Measurements from ENCODE around the gene USP2. TPM values are rescaled to one million over a fixed set of nuclear protein-coding genes. Genes with fewer than 3 reads are reported as not detected.

Gene USP2
- total and polyA plus RNA-seq, 8 donors, result 1.4 to 17.4 (median 2.8) TPM

- Histone ChIP-seq H3K9me3 (no peaks in the 10 kb centered on the region), H3K4me1 (peaks cover 20 to 32% (median 25%) of the 10 kb centered on the region in 4 donors), H3K36me3 (no peaks in the 10 kb centered on the region), H3K4me3 (no peak overlapping the region), H3K27ac (no peak overlapping the region), H3K27me3 (peaks cover 0 to 45% (median 18%) of the 10 kb centered on the region in 3 donors)
- intact Hi-C loops (cut with DNase I; ENCODE audit: low total_unique reads), result no loop called here
- WGBS, 5 donors, result 78 to 87% (median 83%) methylated on average over 12 to 14 of the region's 14 CpGs
- peak in 1 of 2 donors; percentile 12 for DNase-seq
- TF ChIP-seq POLR2AphosphoS5 (IDR thresholded peaks at IDR 0.05) (no peak), EP300 (IDR thresholded peaks at IDR 0.05) (no peak), POLR2A (IDR thresholded peaks at IDR 0.05) (no peak), CTCF (IDR thresholded peaks at IDR 0.05) (no peak)
Observed at GRCh38 chr11:119344291-119345010, 37.0 kb downstream of the USP2 start.

GRCh38 chr11:119343726-119344125, 37.8 kb downstream of the USP2 start:
- WGBS, 5 donors, result 76 to 91% (median 84%) methylated on average over 7 of the region's 7 CpGs

GRCh38 chr11:119342362-119343130, 38.9 kb downstream of the USP2 start:
- no peaks in the 10 kb centered on the region for H3K9me3 ChIP-seq
- H3K4me1 ChIP-seq, result peaks cover 38 to 51% (median 42%) of the 10 kb centered on the region in 4 donors
- peaks cover 0 to 54% (median 21%) of the 10 kb centered on the region in 3 donors for H3K27me3 ChIP-seq
- 79 to 90% (median 83%) methylated on average over 1 to 10 of the region's 10 CpGs for WGBS, 5 donors
- no peak overlapping the region for H3K4me3 ChIP-seq
- peak in 1 of 2 donors; percentile 23 for DNase-seq
- intact Hi-C loops (cut with DNase I; ENCODE audit: low total_unique reads), result no loop called here
- no peak for TF ChIP-seq EP300 (IDR thresholded peaks at IDR 0.05)
- no peak for TF ChIP-seq CTCF (IDR thresholded peaks at IDR 0.05)
- no peak for TF ChIP-seq POLR2AphosphoS5 (IDR thresholded peaks at IDR 0.05)
- no peak for TF ChIP-seq POLR2A (IDR thresholded peaks at IDR 0.05)
- H3K27ac ChIP-seq, result no peak overlapping the region
- H3K36me3 ChIP-seq, result no peaks in the 10 kb centered on the region

More at GRCh38 chr11:119343726-119344125, 37.8 kb downstream of the USP2 start:
- no peak overlapping the region for H3K27ac ChIP-seq
- peaks cover 0 to 52% (median 21%) of the 10 kb centered on the region in 3 donors for H3K27me3 ChIP-seq
- no peak for TF ChIP-seq EP300 (IDR thresholded peaks at IDR 0.05)
- TF ChIP-seq POLR2A (IDR thresholded peaks at IDR 0.05), result no peak
- TF ChIP-seq CTCF (IDR thresholded peaks at IDR 0.05), result no peak
- no peak for TF ChIP-seq POLR2AphosphoS5 (IDR thresholded peaks at IDR 0.05)
- H3K4me1 ChIP-seq, result peaks cover 27 to 40% (median 32%) of the 10 kb centered on the region in 4 donors
- H3K9me3 ChIP-seq, result no peaks in the 10 kb centered on the region
- intact Hi-C loops (cut with DNase I; ENCODE audit: low total_unique reads), result no loop called here
- no peak overlapping the region for H3K4me3 ChIP-seq
- no peaks in the 10 kb centered on the region for H3K36me3 ChIP-seq
- DNase-seq, result peak in 1 of 2 donors; percentile 3

- H3K4me3 ChIP-seq, result no peak overlapping the region
- H3K27me3 ChIP-seq, result peaks cover 0 to 54% (median 21%) of the 10 kb centered on the region in 3 donors
- peaks cover 44 to 51% (median 48%) of the 10 kb centered on the region in 4 donors for H3K4me1 ChIP-seq
- no peaks in the 10 kb centered on the region for H3K9me3 ChIP-seq
- H3K36me3 ChIP-seq, result peaks cover under 1 to 3% (median 2%) of the 10 kb centered on the region in 4 donors
- WGBS, 5 donors, result 64 to 79% (median 71%) methylated on average over 7 of the region's 7 CpGs
- no peak for DNase-seq
- TF ChIP-seq POLR2A (IDR thresholded peaks at IDR 0.05), result no peak
- no peak for TF ChIP-seq EP300 (IDR thresholded peaks at IDR 0.05)
- TF ChIP-seq POLR2AphosphoS5 (IDR thresholded peaks at IDR 0.05), result no peak
- TF ChIP-seq CTCF (IDR thresholded peaks at IDR 0.05), result no peak
- H3K27ac ChIP-seq, result peak overlapping the region in 1 of 5 donors; percentile 96
- intact Hi-C loops (cut with DNase I; ENCODE audit: low total_unique reads), result no loop called here
Observed at GRCh38 chr11:119342023-119342300, 39.5 kb downstream of the USP2 start.
